Epidermal melanocyte (primary cell): Measurements from ENCODE around the gene GBP2.

ENCODE experiments used
- DNase-seq: peaks from one replicate; pipeline ENCODE4 v3.0.0; 2011; ENCODE audit warnings: low spot score; ENCODE audit not compliant: insufficient read length

The GBP2 gene

GRCh38 chr1:89065079-89065868 is 60.6 kb downstream of the GBP2 start, which contains the start of gene GBP1:
TSS of gene GBP1 (minus strand) at chr1:89065208. CDS start at chr1:89063234, 1,974 bp downstream.
- peak; percentile 27 for DNase-seq

GRCh38 chr1:89064632-89065031 is 61.3 kb downstream of the GBP2 start:
- DNase-seq: no peak

GRCh38 chr1:89063094-89063493 is 62.8 kb downstream of the GBP2 start:
- DNase-seq: no peak

- no peak for DNase-seq
Measured at GRCh38 chr1:89060091-89060490, 65.8 kb downstream of the GBP2 start.
